Activated CD4-positive, alpha-beta T cell treated with anti-CD3 and anti-CD28 coated beads, Interleukin-2, amount 10 ng/mL, durations not matched to agents 24 days and 14 days (primary cell): ENCODE measurements around the gene FGF12. TPM values are rescaled to one million over a fixed set of nuclear protein-coding genes. Genes with fewer than 3 reads are reported as not detected.
A peak's percentile ranks its signal among the peaks of the same experiment; 100 is the strongest.

Experiments
- DNase-seq: peaks from one replicate; pipeline ENCODE4 v3.0.0; 2022
- H3K27ac Mint-ChIP-seq: one replicate; pipeline ENCODE4 v1.8.0; 2022; ENCODE audit warnings: mild to moderate bottlenecking, mixed read lengths
- H3K27me3 Mint-ChIP-seq: one replicate; pipeline ENCODE4 v1.8.0; 2022; ENCODE audit warnings: mixed read lengths
- H3K36me3 Mint-ChIP-seq: one replicate; pipeline ENCODE4 v1.8.0; 2022; ENCODE audit warnings: low read depth, mild to moderate bottlenecking, mixed read lengths
- H3K4me1 Mint-ChIP-seq: one replicate; pipeline ENCODE4 v1.8.0; 2021; ENCODE audit warnings: mixed read lengths
- H3K4me3 Mint-ChIP-seq: one replicate; pipeline ENCODE4 v1.8.0; 2022; ENCODE audit warnings: mild to moderate bottlenecking, moderate library complexity, mixed read lengths
- H3K9me3 Mint-ChIP-seq: one replicate; pipeline ENCODE4 v1.8.0; 2021; ENCODE audit warnings: mixed read lengths
- intact Hi-C: fragments of 100-400 bp; cut with micrococcal nuclease; formaldehyde crosslinking; loops from one replicate; pipeline ENCODE4 v1.15.1; 2023
- total RNA-seq: library from RNA; stranded (reverse); gene quantifications from 2 replicates; pipeline ENCODE4 v1.2.3, GENCODE V29; 2022

FGF12 gene
- total RNA-seq, 1 donor from 2014 or later, result not detected

DNA sequence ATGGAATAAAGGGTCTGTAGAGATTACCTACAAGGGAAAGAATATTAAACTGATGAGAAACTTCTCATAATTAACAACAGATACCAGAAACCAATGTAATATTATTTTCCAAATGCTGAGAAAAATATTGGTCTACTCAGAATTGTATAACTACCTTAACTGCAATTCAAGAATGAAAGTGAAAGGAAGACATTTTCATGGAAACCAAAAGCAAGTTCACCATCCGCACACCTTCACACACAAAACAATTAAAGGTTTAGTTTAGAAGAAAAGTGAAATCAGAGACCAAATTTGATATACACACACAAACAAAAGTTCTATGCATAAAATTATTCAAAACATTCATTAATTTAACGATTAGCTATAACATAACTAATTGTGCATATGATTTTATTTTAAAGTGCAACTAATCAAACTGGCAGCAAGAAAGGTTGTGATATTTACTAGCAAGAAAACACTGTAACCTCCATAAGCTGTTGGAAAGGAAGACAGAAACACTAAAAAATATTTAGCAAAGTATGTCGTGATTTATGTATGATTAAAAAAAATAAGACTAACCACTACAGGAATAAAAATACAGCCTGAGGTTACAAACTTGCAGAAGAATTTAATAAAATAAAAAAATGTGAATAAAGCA lies 395.5 kb downstream of the FGF12 start:
- no peak for DNase-seq
- Mint-ChIP-seq H3K27ac (no peak overlapping the region), H3K36me3 (no peaks in the 10 kb centered on the region), H3K9me3 (no peaks in the 10 kb centered on the region), H3K4me1 (peaks cover 8% of the 10 kb centered on the region), H3K4me3 (peak overlapping the region; percentile 53), H3K27me3 (peaks cover 3% of the 10 kb centered on the region)
- intact Hi-C loops, result no loop called here

GRCh38 chr3:192326656-192327055 lies 400.7 kb downstream of the FGF12 start:
- intact Hi-C loops, result no loop called here
- Mint-ChIP-seq H3K27me3 (no peaks in the 10 kb centered on the region), H3K9me3 (no peaks in the 10 kb centered on the region), H3K4me1 (peaks cover 2% of the 10 kb centered on the region), H3K27ac (no peak overlapping the region), H3K36me3 (no peaks in the 10 kb centered on the region), H3K4me3 (no peak overlapping the region)
- DNase-seq, result no peak

DNA sequence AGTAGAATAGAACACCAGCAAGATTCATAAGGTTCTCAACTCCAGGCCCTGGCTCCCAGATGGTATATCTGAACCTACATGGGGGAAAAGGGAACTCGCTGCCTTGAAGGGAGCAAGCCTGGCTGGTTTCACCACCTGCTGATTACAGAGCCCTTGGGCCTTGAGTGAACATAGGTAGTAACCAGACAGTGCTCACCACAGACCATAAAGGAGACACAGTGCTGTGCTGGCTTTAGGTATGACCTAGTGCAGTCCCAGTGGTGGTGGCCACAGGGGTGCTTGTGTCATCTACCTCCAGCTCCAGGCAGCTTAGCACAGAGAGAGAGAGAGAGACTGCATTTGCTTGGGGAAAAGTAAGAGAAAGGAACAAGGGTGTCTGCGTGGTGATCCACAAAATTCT lies 409.8 kb downstream of the FGF12 start:
- Mint-ChIP-seq H3K4me1 (no peaks in the 10 kb centered on the region), H3K9me3 (no peaks in the 10 kb centered on the region), H3K27ac (no peak overlapping the region), H3K36me3 (no peaks in the 10 kb centered on the region), H3K27me3 (no peaks in the 10 kb centered on the region), H3K4me3 (no peak overlapping the region)
- intact Hi-C loops, result no loop called here
- no peak for DNase-seq

GRCh38 chr3:192313605-192314004 lies 413.7 kb downstream of the FGF12 start:
- no peaks in the 10 kb centered on the region for H3K36me3 Mint-ChIP-seq

GRCh38 chr3:192307631-192308030 lies 419.7 kb downstream of the FGF12 start:
- no peak overlapping the region for H3K27ac Mint-ChIP-seq
- no peak overlapping the region for H3K4me3 Mint-ChIP-seq
- no peaks in the 10 kb centered on the region for H3K36me3 Mint-ChIP-seq
- no peaks in the 10 kb centered on the region for H3K27me3 Mint-ChIP-seq
- no peaks in the 10 kb centered on the region for H3K9me3 Mint-ChIP-seq
- intact Hi-C loops, result no loop called here
- DNase-seq, result no peak
- no peaks in the 10 kb centered on the region for H3K4me1 Mint-ChIP-seq

More at GRCh38 chr3:192313605-192314004, 413.7 kb downstream of the FGF12 start:
- no peaks in the 10 kb centered on the region for H3K4me1 Mint-ChIP-seq
- no peak for DNase-seq
- H3K27ac Mint-ChIP-seq, result no peak overlapping the region
- no peaks in the 10 kb centered on the region for H3K27me3 Mint-ChIP-seq
- intact Hi-C loops, result no loop called here
- H3K9me3 Mint-ChIP-seq, result no peaks in the 10 kb centered on the region
- H3K4me3 Mint-ChIP-seq, result no peak overlapping the region

- Mint-ChIP-seq H3K9me3 (no peaks in the 10 kb centered on the region), H3K4me1 (no peaks in the 10 kb centered on the region), H3K27me3 (no peaks in the 10 kb centered on the region), H3K27ac (no peak overlapping the region), H3K36me3 (no peaks in the 10 kb centered on the region), H3K4me3 (no peak overlapping the region)
- no peak for DNase-seq
- intact Hi-C loops, result no loop called here
Observed at GRCh38 chr3:192303235-192303634, 424.1 kb downstream of the FGF12 start.

GRCh38 chr3:192302721-192303120 lies 424.6 kb downstream of the FGF12 start:
- Mint-ChIP-seq H3K4me3 (no peak overlapping the region), H3K4me1 (no peaks in the 10 kb centered on the region), H3K9me3 (no peaks in the 10 kb centered on the region), H3K36me3 (no peaks in the 10 kb centered on the region), H3K27ac (no peak overlapping the region), H3K27me3 (no peaks in the 10 kb centered on the region)
- intact Hi-C loops, result no loop called here
- no peak for DNase-seq

GRCh38 chr3:192299921-192300320 lies 427.4 kb downstream of the FGF12 start:
- H3K4me1 Mint-ChIP-seq, result no peaks in the 10 kb centered on the region

DNA sequence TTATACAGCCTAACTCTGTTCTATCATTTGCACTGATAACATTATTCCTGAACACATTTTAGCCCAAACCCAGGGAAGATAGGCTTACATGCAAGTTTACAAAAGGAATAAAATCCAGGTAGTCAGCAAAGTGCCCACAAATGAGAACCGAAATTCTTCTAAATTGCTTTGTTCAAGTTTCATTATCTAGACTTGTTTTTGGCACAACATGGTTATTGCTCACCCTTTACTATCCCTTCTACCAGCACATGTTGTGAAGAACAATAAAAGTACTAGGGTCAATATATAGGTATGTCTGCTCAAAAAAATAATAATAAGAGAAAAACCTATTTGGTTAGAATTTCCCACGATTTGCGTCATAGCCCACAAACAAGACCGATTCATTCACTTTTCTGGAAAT lies 430.5 kb downstream of the FGF12 start:
- H3K4me3 Mint-ChIP-seq, result no peak overlapping the region

More at GRCh38 chr3:192299921-192300320, 427.4 kb downstream of the FGF12 start:
- H3K27me3 Mint-ChIP-seq, result no peaks in the 10 kb centered on the region
- no peak for DNase-seq
- no peaks in the 10 kb centered on the region for H3K36me3 Mint-ChIP-seq
- H3K27ac Mint-ChIP-seq, result no peak overlapping the region
- intact Hi-C loops, result no loop called here
- no peak overlapping the region for H3K4me3 Mint-ChIP-seq
- no peaks in the 10 kb centered on the region for H3K9me3 Mint-ChIP-seq

DNA sequence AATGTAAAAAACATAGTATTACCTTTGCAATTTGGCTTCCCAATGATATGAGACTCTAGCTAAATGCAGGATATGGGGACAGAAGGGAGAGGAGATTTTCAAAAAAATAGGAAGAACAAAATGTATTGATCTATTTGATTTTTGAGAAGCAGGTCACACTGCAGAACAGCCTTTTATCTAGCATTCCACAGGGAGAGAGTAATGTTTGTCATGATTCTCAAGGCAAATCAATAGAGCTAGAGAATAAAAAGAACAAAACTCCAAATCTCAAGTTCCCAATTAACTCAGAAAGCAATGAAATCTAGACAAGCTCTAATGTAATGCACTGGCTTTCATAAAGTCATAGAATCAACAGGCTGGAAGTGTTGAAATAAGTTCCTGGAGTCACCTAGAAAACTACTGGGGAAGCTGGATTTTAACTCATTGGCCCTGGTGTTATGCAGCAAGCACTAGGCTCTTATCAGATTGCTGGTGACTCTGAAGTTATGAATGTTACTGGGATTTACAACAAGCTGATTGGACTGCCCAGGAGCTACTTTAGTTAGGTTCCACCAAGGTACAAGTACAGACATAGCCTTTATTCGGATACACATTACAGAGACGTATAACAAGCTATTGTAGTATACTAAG lies 442.8 kb downstream of the FGF12 start:
- no peaks in the 10 kb centered on the region for H3K27me3 Mint-ChIP-seq
- intact Hi-C loops, result no loop called here
- no peak for DNase-seq
- H3K4me3 Mint-ChIP-seq, result no peak overlapping the region
- H3K4me1 Mint-ChIP-seq, result no peaks in the 10 kb centered on the region
- no peaks in the 10 kb centered on the region for H3K36me3 Mint-ChIP-seq
- no peaks in the 10 kb centered on the region for H3K9me3 Mint-ChIP-seq
- no peak overlapping the region for H3K27ac Mint-ChIP-seq

More for the DNA sequence above, 430.5 kb downstream of the FGF12 start:
- H3K9me3 Mint-ChIP-seq, result no peaks in the 10 kb centered on the region
- H3K4me1 Mint-ChIP-seq, result no peaks in the 10 kb centered on the region
- no peak overlapping the region for H3K27ac Mint-ChIP-seq
- intact Hi-C loops, result no loop called here
- H3K27me3 Mint-ChIP-seq, result no peaks in the 10 kb centered on the region
- no peaks in the 10 kb centered on the region for H3K36me3 Mint-ChIP-seq
- no peak for DNase-seq

DNA sequence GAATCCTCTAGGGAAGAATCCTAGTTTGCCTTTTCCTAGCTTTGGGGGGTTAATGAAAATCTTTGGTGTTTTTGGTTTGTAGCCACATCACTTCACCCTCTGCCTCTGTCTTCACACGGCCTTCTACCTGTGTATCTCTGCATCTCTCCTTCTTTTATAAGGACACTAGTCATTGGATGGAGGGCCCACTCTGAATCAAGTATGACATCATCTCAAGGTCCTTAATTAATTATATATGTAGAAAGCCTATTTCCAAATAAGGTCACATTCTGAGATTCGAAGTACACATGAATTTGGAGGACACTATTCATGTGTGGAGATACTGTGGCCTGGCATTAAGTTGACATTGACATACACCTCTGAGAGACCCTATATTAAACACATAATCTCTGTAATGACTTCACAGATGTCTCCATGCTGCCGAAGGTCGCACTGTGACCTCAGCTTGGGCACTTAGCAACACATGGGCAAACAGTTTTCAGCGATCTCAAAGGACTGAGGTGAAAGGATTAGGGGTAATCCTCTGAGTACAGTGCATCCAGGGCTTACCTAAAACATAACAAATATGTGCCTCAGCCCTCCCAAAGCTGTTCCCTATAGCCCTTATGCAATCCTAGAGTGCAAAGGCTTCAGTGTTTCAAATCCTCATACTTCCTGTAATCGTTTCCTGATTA lies 446.0 kb downstream of the FGF12 start:
- intact Hi-C loops, result no loop called here
- H3K27ac Mint-ChIP-seq, result no peak overlapping the region
- no peaks in the 10 kb centered on the region for H3K36me3 Mint-ChIP-seq
- no peak for DNase-seq
- H3K4me1 Mint-ChIP-seq, result no peaks in the 10 kb centered on the region
- no peaks in the 10 kb centered on the region for H3K9me3 Mint-ChIP-seq
- H3K27me3 Mint-ChIP-seq, result no peaks in the 10 kb centered on the region
- no peak overlapping the region for H3K4me3 Mint-ChIP-seq

DNA sequence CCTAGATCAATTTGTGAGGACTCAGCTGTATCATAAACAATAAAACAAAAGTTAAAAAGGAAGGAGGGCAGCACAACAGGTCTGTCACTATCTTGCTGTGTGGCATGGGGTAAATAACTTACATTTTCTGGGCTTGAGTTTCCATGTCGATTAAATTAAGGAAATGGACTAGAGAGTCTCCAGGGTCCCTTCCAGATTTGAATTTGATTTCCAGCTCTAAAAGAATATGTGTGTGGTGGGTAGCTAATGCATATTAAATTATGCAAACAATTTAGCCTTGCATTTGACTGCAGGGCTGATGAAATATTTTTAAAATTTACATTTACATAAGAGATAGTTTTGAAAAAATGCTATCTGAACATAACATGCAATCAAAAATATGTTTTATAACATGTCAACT lies 447.7 kb downstream of the FGF12 start:
- intact Hi-C loops, result no loop called here
- DNase-seq, result no peak
- Mint-ChIP-seq H3K4me1 (no peaks in the 10 kb centered on the region), H3K4me3 (no peak overlapping the region), H3K9me3 (no peaks in the 10 kb centered on the region), H3K27me3 (no peaks in the 10 kb centered on the region), H3K27ac (no peak overlapping the region), H3K36me3 (no peaks in the 10 kb centered on the region)

DNA sequence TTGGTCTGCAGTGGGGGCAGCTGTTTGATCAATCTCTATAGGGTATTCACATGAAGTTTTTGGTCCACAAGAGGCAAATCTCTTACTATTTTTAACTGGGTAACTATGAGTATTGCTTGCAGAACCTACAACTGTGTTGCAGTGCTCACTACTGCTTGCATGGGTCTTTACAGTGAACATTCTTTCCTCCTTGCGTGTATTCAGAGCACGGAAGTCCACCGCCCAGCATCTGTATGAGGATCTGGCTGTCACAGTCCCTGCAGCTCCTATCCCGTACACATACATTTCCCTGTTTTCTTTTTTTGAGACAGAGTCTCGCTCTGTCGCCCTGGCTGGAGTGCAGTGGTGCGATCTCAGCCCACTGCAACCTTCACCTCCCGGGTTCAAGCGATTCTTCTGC lies 449.9 kb downstream of the FGF12 start:
- Mint-ChIP-seq H3K4me3 (no peak overlapping the region), H3K4me1 (no peaks in the 10 kb centered on the region), H3K27me3 (no peaks in the 10 kb centered on the region), H3K36me3 (no peaks in the 10 kb centered on the region), H3K27ac (no peak overlapping the region), H3K9me3 (no peaks in the 10 kb centered on the region)
- DNase-seq, result no peak
- intact Hi-C loops, result no loop called here

DNA sequence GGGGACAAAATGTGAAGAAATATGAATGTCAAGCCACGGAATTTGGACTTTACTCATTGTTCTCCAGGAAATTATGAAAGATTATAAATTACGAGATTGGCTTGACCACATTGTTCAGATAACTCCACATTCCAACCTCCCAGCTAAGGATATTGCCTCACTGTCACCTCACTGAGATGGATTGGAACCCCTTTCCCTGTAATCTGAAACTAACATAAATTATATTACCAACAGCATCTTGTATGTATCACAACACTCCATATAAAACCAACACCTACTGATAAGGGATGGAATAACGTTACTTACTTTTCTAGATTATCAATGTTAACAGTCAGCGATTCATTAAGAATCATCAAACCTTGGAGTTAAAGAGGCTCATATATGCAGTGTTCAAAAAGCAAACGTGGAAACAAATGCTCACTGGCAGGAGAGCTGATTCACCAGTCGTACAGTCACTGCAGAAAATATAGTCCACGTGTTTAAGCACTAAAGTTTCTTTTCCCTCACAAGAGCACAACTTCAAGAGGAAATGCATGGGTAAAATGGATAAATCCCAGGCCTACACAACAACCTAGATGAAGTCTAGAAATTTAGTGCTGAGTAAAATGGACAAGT lies 451.5 kb downstream of the FGF12 start:
- Mint-ChIP-seq H3K4me1 (no peaks in the 10 kb centered on the region), H3K27me3 (no peaks in the 10 kb centered on the region), H3K36me3 (no peaks in the 10 kb centered on the region), H3K27ac (no peak overlapping the region), H3K9me3 (no peaks in the 10 kb centered on the region), H3K4me3 (no peak overlapping the region)
- DNase-seq, result no peak
- intact Hi-C loops, result no loop called here
